Gastrocnemius medialis (tissue), 4 donors: ENCODE measurements around the gene NTNG1.

Source experiments
- POLR2A ChIP-seq, 2 donors: fragments of 450-650 bp; IDR thresholded peaks; one replicate each; pipeline ENCODE4 v1.6.1; 2017; ENCODE audit warnings: antibody characterized with exemption in 2 of 2, mild to moderate bottlenecking in 2 of 2, moderate library complexity in 2 of 2
- TF ChIP-seq, protein P1 (sequence below), 5 experiments: fragments of 450-650 bp in 3 of 5; fragments of 200-600 bp in 2 of 5; sonication (generic) in 2 of 5; IDR thresholded peaks in 4 of 5; conservative IDR thresholded peaks in 1 of 5; 1 replicate in 4 of 5; 2 replicates in 1 of 5; pipeline ENCODE4 v1.5.1; 2016 to 2019; ENCODE audit warnings: antibody characterized with exemption in 5 of 5, mild to moderate bottlenecking in 3 of 5, moderate library complexity in 3 of 5

- TF ChIP-seq, protein P1, sequence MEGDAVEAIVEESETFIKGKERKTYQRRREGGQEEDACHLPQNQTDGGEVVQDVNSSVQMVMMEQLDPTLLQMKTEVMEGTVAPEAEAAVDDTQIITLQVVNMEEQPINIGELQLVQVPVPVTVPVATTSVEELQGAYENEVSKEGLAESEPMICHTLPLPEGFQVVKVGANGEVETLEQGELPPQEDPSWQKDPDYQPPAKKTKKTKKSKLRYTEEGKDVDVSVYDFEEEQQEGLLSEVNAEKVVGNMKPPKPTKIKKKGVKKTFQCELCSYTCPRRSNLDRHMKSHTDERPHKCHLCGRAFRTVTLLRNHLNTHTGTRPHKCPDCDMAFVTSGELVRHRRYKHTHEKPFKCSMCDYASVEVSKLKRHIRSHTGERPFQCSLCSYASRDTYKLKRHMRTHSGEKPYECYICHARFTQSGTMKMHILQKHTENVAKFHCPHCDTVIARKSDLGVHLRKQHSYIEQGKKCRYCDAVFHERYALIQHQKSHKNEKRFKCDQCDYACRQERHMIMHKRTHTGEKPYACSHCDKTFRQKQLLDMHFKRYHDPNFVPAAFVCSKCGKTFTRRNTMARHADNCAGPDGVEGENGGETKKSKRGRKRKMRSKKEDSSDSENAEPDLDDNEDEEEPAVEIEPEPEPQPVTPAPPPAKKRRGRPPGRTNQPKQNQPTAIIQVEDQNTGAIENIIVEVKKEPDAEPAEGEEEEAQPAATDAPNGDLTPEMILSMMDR (IDR thresholded peaks at IDR 0.05 in 4 of 5, conservative IDR thresholded peaks at IDR 0.05 in 1 of 5), result no peak
- TF ChIP-seq POLR2A (IDR thresholded peaks at IDR 0.05), result no peak
Observed at GRCh38 chr1:107510347-107510746, 369.5 kb downstream of the NTNG1 start.
